Right kidney (tissue), 1 donor: ENCODE results near the gene MTMR1.

ENCODE experiments used
- DNase-seq: peaks from one replicate; pipeline ENCODE4 v3.0.0-alpha.2; 2016

Gene MTMR1

DNA sequence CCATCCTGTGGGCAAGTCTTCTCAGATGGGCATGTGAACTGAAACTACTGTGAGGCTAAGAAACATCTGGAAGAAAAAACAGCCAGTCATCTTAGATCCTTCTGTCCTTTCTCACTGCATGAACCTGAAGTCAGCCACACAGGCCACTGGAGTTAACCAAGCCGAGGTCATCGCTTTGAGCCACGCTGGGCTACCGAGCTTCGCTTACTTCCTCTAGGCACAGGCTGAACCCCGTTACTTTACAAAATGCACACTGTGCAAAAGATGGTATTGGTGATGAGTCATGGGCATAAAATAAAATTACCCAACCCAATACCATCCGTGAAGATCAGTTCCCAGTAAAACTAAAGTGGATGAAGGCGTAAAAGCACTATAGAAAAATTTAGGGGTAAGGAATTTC is 86.2 kb downstream of the MTMR1 start:
- no peak for DNase-seq

GRCh38 chrX:150781677-150782076 is 88.5 kb downstream of the MTMR1 start:
- DNase-seq: no peak

- DNase-seq: no peak
Observed at GRCh38 chrX:150790021-150790420, 96.8 kb downstream of the MTMR1 start.

- DNase-seq: no peak
Observed at GRCh38 chrX:150792949-150793527, 99.8 kb downstream of the MTMR1 start.

DNA sequence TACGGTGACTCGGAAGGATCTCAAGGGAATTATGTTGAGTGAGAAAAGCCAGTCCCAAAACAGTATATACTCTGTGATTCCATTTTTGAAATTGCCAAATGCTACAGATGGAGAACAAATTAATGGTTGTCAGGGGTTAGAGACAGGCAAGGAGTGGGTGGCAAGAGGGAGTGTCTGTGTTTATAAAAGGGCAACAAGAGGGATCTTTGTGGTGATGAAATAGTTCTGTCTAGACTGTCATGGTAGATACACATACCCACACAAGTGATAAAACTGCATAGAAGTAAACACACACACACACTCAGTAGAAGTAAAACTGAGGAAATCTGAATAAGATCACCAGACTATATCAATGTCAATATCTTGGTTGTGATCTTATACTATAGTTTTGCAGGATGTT is 112.5 kb downstream of the MTMR1 start:
- DNase-seq: no peak

GRCh38 chrX:150806827-150807226 is 113.6 kb downstream of the MTMR1 start:
- DNase-seq: no peak

DNA sequence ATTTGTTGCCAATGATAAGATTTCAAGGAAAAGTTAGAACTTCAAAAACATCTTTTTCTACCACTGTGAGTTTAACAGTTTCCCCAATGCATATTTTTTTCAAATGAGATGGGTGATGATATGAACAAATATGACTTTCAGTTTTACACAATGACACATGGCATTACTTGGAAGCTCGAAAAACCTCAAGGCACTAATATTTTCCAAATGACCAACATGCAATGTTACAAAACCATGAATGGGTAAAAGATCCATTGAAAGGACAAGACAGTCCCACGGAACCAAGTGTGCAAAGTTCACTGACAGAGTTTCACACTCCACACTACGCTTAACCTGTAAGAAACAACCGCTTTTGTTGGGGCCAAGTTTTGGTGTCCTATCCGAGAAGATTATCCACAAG is 120.7 kb downstream of the MTMR1 start:
- DNase-seq: no peak
